Loucy (cell line): ENCODE measurements around the gene TMC5.
"Not testable (repeated sequence)": the region's sequence is repeated elsewhere in the genome, so short reads cannot be mapped to it uniquely, and the experiment has no call there.

Experiments used
- H2AFZ ChIP-seq: fragments of 200-600 bp; sonication (generic); 2 replicates; pipeline ENCODE4 v1.6.0; 2016; ENCODE audit warnings: antibody characterized with exemption, mild to moderate bottlenecking, low read length, moderate library complexity
- H3F3A ChIP-seq: fragments of 200-600 bp; 2 replicates; pipeline ENCODE4 v1.6.0; 2016; ENCODE audit warnings: antibody characterized with exemption, low read depth, mild to moderate bottlenecking
- H3K27me3 ChIP-seq: fragments of 200-600 bp; sonication (generic); 2 replicates; pipeline ENCODE4 v1.6.1; 2014; ENCODE audit warnings: low read length, mild to moderate bottlenecking; ENCODE audit not compliant: insufficient read depth, poor library complexity, severe bottlenecking
- H3K36me3 ChIP-seq: fragments of 200-600 bp; sonication (generic); 2 replicates; pipeline ENCODE4 v1.6.1; 2016; ENCODE audit warnings: low read length; ENCODE audit not compliant: insufficient read depth
- H3K4me1 ChIP-seq: fragments of 200-600 bp; sonication (generic); 2 replicates; pipeline ENCODE4 v1.5.1; 2014; ENCODE audit warnings: low read length, mild to moderate bottlenecking; ENCODE audit not compliant: insufficient read depth, poor library complexity, severe bottlenecking
- H3K4me2 ChIP-seq: fragments of 200-600 bp; sonication (generic); 2 replicates; pipeline ENCODE4 v1.6.0; 2014; ENCODE audit warnings: antibody characterized with exemption, low read length, low read depth, mild to moderate bottlenecking; ENCODE audit not compliant: poor library complexity, severe bottlenecking
- H3K4me3 ChIP-seq: fragments of 200-600 bp; sonication (generic); 2 replicates; pipeline ENCODE4 v1.5.1; 2014; ENCODE audit warnings: low read length, mild to moderate bottlenecking, mixed read lengths; ENCODE audit not compliant: poor library complexity, severe bottlenecking
- H3K79me2 ChIP-seq: fragments of 200-600 bp; sonication (generic); 2 replicates; pipeline ENCODE4 v1.6.1; 2014; ENCODE audit warnings: low read length; ENCODE audit not compliant: insufficient read depth
- H3K9ac ChIP-seq: fragments of 200-600 bp; sonication (generic); 2 replicates; pipeline ENCODE4 v1.6.0; 2014; ENCODE audit warnings: mild to moderate bottlenecking, low read depth, low read length, moderate library complexity; ENCODE audit not compliant: poor library complexity, severe bottlenecking
- H3K9me2 ChIP-seq: fragments of 200-600 bp; sonication (generic); replicated peaks from 2 replicates; pipeline ENCODE4 v1.6.1; 2016; ENCODE audit warnings: low read depth, low read length, mixed read lengths
- H3K9me3 ChIP-seq: fragments of 200-600 bp; sonication (generic); 2 replicates; pipeline ENCODE4 v1.6.1; 2014; ENCODE audit warnings: mild to moderate bottlenecking, antibody characterized with exemption, low read length, low read depth; ENCODE audit not compliant: insufficient read depth
- H4K20me1 ChIP-seq: fragments of 200-600 bp; sonication (generic); 2 replicates; pipeline ENCODE4 v1.6.0; 2014; ENCODE audit warnings: antibody characterized with exemption, low read length, mild to moderate bottlenecking; ENCODE audit not compliant: insufficient read depth, poor library complexity, severe bottlenecking
- EZH2phosphoT487 ChIP-seq: fragments of 200-600 bp; IDR thresholded peaks from 2 replicates; pipeline ENCODE4 v1.6.1; 2018; ENCODE audit warnings: antibody characterized with exemption, mild to moderate bottlenecking, moderate library complexity, borderline replicate concordance
- TF ChIP-seq, protein P1 (sequence below): fragments of 200-600 bp; sonication (generic); conservative IDR thresholded peaks from 2 replicates; pipeline ENCODE4 v1.5.1; 2014; ENCODE audit warnings: mild to moderate bottlenecking, antibody characterized with exemption, low read length

Gene TMC5

DNA sequence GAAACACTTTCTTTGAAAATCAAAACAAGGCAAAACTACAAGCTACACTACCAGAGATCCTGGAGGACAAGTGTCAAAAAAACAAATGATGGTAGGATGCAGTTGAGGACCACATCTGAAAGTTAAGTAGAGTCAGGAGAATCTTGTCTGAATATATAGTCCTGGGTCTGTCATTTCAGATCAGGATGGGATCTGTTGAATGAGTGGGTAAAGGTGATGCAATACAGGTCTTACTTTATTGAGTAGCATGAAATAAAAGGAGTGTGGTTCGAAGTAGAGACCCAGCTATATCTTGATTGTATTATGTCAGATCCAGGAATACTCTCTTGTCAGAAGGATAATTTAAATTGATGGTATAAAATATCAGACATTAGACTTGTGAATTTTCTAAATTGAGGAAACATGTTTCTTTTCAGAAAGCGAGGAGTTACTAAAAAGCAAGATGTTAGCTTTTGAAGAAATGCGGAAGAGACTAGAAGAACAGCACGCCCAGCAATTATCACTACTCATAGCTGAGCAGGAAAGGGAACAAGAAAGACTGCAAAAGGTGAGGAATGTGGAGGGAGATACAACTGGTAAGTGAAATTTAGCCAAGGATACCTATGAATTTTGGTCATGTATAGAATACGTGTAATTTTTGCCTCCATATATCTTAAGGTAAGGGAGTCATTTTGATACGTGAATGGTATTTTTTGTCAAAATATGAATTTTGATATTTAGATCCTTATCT lies 122.7 kb downstream of the TMC5 start:
- TF ChIP-seq, protein P1, sequence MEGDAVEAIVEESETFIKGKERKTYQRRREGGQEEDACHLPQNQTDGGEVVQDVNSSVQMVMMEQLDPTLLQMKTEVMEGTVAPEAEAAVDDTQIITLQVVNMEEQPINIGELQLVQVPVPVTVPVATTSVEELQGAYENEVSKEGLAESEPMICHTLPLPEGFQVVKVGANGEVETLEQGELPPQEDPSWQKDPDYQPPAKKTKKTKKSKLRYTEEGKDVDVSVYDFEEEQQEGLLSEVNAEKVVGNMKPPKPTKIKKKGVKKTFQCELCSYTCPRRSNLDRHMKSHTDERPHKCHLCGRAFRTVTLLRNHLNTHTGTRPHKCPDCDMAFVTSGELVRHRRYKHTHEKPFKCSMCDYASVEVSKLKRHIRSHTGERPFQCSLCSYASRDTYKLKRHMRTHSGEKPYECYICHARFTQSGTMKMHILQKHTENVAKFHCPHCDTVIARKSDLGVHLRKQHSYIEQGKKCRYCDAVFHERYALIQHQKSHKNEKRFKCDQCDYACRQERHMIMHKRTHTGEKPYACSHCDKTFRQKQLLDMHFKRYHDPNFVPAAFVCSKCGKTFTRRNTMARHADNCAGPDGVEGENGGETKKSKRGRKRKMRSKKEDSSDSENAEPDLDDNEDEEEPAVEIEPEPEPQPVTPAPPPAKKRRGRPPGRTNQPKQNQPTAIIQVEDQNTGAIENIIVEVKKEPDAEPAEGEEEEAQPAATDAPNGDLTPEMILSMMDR: no peak
- no peak for TF ChIP-seq EZH2phosphoT487
- H3K4me2 ChIP-seq: no peak overlapping the region
- no peak overlapping the region for H3K9ac ChIP-seq
- H4K20me1 ChIP-seq: no peaks in the 10 kb centered on the region
- H2AFZ ChIP-seq: no peak overlapping the region
- H3K9me2 ChIP-seq: no peaks in the 10 kb centered on the region
- H3K4me1 ChIP-seq: no peaks in the 10 kb centered on the region
- peaks cover 71% of the 10 kb centered on the region; the same call in 1 of the 2 replicates for H3K36me3 ChIP-seq
- H3K27me3 ChIP-seq: no peaks in the 10 kb centered on the region
- no peak overlapping the region for H3K4me3 ChIP-seq
- H3K9me3 ChIP-seq: no peaks in the 10 kb centered on the region; the same call in 1 of the 2 replicates
- H3K79me2 ChIP-seq: no peaks in the 10 kb centered on the region
- no peaks in the 10 kb centered on the region for H3F3A ChIP-seq

- Histone ChIP-seq H3K36me3 (peaks cover 64% of the 10 kb centered on the region; the same call in 1 of the 2 replicates), H3K9me3 (no peaks in the 10 kb centered on the region; the same call in 1 of the 2 replicates), H3F3A (no peaks in the 10 kb centered on the region), H3K79me2 (no peaks in the 10 kb centered on the region), H3K4me2 (no peak overlapping the region), H3K27me3 (no peaks in the 10 kb centered on the region), H3K4me3 (no peak overlapping the region), H4K20me1 (no peaks in the 10 kb centered on the region), H3K9me2 (no peaks in the 10 kb centered on the region), H2AFZ (no peak overlapping the region), H3K4me1 (no peaks in the 10 kb centered on the region), H3K9ac (no peak overlapping the region)
- TF ChIP-seq, protein P1: no peak
- no peak for TF ChIP-seq EZH2phosphoT487
These were observed 124.6 kb downstream of the TMC5 start for GRCh38 chr16:19542138-19542821.

DNA sequence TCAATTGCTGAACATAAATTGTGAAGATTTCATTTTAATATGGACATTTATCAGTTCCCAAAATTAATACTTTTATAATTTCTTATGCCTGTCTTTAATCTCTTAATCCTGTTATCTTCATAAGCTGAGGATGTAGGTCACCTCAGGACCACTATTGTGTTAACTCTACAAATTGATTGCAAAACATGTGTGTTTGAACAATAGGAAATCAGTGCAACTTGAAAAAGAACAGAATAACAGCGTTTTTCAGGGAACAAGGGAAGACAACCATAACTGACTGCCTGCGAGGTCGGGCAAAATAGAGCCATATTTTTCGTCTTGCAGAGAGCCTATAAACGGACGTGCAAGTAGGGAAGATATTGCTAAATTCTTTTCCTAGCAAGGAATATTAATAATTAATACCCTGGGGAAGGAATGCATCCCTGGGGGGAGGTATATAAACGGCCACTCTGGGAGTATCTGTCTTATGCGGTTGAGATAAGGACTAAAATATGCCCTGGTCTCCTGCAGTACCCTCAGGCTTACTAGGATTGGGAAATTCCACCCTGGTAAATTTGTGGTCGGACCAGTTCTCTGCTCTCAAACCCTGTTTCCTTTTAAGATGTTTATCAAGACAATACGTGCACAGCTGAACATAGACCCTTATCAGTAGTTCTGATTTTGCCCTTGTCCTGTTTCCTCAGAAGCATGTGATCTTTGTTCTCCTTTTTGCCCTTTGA lies 125.8 kb downstream of the TMC5 start:
- not testable (repeated sequence) for H3K9me2 ChIP-seq, H3F3A ChIP-seq, H3K27me3 ChIP-seq, H2AFZ ChIP-seq, H3K9me3 ChIP-seq, H3K4me1 ChIP-seq, H3K79me2 ChIP-seq, H3K9ac ChIP-seq, H4K20me1 ChIP-seq, H3K4me3 ChIP-seq, H3K4me2 ChIP-seq
- peaks cover 66% of the 10 kb centered on the region; the same call in 1 of the 2 replicates for H3K36me3 ChIP-seq
